GM21390 (cell line): ENCODE data around the gene RABGGTA.

ENCODE experiments used
- ATAC-seq: cut with Tn5 transposase; IDR thresholded peaks from one replicate; pipeline ENCODE4 v1.9.1; 2021; ENCODE audit not compliant: unreplicated experiment

Gene RABGGTA, protein sequence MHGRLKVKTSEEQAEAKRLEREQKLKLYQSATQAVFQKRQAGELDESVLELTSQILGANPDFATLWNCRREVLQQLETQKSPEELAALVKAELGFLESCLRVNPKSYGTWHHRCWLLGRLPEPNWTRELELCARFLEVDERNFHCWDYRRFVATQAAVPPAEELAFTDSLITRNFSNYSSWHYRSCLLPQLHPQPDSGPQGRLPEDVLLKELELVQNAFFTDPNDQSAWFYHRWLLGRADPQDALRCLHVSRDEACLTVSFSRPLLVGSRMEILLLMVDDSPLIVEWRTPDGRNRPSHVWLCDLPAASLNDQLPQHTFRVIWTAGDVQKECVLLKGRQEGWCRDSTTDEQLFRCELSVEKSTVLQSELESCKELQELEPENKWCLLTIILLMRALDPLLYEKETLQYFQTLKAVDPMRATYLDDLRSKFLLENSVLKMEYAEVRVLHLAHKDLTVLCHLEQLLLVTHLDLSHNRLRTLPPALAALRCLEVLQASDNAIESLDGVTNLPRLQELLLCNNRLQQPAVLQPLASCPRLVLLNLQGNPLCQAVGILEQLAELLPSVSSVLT

DNA sequence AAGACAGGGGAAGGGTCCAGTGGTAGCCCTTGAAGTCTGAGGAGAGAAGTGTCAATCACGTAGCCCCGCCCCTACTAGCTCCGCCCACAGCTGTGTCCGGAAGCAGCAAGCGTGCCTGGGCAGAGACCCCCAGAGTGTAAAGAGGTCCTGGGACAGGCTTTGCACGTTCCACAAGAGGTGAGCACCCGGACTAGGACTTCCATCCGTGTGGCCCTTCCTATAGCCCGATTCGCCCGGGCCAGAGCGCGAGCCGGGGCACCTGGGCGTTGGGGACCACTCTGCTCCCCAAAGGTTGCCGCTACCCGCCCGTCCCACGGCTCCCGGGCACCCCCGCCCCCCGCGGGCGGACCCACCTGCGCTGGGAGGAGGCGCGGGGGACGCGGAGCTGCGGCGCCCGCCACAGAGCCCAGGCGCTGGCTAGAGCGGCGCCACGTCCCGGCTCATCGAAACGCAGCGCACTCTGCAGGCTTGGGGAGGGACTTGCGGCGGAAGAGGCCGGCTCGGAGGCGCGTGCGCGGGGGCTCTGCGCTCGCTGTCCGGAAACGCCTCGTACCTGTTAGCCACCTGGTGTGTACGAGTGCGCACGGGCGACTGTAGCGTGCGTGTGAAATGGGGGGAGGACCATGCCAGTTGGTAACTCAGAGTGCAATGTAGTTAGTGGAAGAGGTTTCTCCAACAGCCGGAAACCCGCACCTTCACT is at the start of gene RABGGTA:
TSS of gene RABGGTA (minus strand) at position 464 of the 700 bp plus-strand sequence. CDS start 482 bp downstream, outside the sequence.
- peak; percentile 86 for ATAC-seq

DNA sequence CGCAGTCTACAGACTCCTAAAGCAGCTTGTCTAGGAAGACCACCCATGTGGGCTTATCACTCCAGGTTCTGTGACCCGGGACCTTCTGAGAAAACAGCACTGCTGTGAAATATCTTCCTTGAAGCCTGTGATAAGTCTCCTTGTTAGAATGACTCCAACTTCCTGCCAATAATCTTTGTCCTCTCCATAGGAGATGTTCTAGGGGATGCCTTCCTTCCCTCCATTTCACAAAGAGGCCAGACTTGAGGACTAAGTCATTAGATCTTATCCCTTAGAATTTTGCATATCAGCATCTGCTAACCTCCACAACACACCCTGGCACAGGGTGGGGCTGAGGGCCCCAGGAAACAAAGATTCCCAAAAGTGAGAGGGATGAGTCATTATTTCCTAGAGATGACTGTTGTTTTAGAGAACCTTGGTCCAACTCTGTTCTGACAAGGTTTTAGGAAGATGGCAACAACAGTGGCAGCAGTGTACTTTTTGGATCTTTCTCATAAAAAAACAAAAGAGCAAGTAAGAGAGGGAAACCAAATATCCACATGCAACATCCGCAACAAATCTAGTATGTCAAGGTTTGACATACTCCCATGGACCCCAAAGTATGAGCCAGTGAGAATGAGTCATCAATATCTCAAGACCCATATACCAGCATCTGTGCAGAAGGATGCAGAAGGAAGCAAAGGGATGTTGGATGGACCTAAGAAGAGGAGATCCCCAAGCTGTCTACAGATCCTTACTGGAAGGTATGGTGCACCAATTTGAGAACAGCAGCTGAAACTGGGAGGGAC is 45.9 kb upstream of the RABGGTA start:
- ATAC-seq: no peak

DNA sequence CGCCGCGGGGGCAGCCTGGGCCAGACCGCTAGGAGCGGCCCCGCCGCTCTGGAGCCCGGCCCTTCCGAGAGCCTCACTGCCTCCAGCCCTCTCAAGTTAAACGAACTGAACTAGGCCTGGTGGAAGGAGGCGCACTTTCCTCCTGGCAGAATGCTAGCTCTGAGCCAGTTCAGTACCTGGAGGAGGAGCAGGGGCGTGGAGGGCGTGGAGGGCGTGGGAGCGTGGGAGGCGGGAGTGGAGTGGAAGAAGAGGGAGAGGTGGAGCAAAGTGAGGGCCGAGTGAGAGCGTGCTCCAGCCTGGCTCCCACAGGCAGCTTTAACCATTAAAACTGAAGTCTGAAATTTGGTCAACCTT is 45.2 kb upstream of the RABGGTA start:
- no peak for ATAC-seq

DNA sequence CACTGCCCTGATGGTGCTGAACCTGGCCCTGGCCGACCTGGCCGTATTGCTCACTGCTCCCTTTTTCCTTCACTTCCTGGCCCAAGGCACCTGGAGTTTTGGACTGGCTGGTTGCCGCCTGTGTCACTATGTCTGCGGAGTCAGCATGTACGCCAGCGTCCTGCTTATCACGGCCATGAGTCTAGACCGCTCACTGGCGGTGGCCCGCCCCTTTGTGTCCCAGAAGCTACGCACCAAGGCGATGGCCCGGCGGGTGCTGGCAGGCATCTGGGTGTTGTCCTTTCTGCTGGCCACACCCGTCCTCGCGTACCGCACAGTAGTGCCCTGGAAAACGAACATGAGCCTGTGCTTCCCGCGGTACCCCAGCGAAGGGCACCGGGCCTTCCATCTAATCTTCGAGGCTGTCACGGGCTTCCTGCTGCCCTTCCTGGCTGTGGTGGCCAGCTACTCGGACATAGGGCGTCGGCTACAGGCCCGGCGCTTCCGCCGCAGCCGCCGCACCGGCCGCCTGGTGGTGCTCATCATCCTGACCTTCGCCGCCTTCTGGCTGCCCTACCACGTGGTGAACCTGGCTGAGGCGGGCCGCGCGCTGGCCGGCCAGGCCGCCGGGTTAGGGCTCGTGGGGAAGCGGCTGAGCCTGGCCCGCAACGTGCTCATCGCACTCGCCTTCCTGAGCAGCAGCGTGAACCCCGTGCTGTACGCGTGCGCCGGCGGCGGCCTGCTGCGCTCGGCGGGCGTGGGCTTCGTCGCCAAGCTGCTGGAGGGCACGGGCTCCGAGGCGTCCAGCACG is 44.6 kb upstream of the RABGGTA start:
- ATAC-seq: no peak

DNA sequence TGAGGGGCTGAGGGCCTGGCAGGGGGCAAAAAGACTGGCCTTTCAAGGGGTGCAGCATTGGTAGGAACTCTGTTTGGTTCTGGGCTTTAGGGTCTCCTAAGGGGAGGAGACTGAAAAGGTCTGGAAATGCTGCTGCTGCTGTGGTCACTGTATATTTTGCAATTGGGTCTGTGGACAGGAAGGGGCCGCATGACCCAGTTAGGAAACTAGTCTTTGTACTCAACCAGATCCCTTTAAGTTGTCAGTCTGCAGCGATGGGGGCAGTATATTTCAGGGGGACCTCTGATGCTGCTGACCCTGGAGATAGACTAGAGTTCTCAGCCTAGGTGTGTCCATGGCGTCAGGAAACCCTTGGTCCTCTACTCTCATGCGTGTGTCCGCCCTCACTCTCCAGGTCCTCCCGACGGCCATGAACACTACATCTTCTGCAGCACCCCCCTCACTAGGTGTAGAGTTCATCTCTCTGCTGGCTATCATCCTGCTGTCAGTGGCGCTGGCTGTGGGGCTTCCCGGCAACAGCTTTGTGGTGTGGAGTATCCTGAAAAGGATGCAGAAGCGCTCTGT is 43.9 kb upstream of the RABGGTA start:
- ATAC-seq: no peak

DNA sequence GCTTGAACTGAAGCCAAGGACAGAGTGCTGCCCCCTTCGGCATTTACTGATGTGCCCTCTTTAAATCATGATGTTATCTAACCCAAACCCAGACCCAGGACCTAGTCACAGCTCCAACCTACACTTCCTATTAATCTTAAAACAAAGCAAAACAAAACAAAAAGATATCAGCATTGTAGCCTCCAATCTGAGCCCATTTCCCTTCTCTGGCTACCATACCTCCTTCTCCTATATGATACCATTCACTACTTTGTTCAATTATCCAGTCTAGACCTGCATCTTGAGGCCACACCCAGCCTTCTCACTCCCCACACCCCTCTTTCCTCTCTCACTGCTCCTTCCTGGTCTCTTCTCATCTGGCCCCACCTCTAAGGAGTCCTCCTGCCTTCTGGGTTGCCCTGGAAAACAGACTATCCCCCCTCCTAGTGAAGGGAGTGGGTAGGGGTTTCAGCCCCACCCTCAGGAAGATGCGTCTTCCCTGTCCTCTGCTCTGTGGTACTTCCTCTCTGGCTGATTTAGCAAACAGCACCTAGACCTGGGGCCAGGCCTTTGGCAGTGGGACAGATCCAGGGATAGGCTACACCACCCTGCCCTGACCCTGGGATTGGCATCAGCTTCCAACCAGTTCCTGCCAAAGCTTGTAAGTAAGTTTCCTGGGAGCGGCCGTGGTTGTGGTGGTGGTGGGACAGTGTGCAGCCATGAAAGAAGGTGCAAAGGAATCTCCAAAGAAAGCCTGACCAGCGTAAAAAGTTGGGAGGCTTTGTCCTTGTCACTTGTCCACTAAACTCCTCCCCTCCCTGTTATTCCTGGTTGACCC is 43.2 kb upstream of the RABGGTA start:
- no peak for ATAC-seq

DNA sequence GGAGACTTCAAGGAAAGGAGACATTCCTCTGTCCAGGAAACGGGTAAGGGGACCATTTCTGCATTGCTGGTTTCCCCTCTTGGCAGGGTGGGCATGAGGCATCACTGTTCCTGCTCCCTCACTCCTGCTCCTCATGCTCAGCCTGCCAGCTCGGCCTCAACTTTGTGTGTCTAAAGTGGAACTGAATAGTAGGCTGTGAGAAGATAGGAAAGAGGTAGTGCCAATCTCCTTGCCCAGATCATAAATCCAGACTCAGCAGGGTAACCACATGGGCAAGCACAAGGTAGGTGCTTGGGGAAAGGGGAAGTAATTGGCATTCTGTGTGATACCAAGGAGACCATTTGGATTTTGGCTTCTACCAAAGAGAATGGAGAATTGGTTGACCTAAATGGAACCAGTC is 42.5 kb upstream of the RABGGTA start:
- no peak for ATAC-seq

DNA sequence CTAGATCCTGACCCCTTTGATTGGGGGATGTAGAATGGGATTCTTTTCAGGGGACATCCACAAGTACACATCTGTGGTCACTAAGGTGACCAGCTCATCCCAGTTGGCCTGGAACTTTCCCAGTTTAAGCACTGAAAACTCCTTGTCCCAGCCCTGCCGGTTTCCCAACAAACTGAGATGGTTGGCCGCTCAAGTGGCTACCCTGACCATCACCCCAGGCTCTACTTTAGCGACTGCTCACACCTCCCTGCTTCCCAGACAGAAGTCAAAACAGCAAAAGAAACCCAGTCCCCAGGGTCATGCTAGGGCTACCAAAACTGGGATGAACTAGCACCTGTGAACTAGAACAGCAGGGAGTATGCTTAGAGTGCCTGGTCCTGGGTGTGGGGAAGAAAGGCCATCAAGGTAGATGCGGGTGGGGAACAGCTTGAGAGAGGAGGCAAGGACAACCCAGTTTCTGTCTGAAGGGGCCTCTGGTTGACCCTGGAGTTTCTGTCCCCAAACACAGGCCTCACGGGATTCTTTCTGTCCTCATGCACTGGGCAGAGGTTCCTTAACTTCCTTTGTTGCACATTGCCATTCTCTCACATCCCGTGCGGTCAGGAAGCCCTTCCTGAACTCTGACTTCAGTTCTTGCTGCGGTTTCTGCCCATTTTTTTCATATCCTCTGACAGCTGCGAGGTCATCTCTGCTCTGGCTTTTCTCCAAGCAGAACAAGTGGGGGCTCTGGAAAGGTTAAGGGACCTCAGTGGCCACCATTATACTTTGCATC is 41.5 kb upstream of the RABGGTA start:
- no peak for ATAC-seq

DNA sequence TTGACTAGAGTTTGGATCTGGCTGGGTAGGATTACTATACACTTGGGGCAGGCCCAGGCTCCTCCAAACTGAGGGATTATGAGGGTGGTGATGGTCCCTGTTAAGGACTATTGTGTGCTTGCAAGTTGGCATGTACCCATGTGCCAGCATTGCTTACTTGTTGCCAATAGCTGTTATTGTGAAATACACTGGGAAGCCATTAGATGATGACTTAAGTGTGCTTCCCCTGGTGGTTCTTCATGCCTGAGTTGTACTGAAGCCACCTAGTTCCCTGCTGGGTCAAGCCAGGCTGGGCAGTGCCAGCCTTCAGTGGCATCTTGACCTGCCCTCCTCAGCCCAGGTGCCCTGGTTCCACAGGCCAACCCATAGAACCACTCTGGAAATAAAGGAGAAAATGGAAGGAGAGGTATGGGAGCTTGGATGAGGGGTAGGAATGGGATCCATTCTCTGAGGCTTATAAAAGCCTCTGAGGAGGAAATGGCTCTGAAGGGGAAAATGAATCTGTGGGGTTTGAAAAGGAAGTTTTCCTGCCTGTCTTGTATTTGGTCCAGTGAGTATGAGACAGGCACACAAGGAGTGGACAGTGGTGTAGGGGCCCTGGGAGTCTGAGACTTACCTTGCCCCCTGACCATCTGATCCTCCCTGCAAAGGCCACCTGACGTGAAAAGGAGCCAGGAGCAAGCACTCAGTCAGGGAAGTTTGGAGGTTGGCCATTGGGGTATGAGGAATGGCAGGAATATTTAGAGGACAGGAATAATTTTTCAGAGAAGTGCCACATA is 40.6 kb upstream of the RABGGTA start:
- no peak for ATAC-seq

DNA sequence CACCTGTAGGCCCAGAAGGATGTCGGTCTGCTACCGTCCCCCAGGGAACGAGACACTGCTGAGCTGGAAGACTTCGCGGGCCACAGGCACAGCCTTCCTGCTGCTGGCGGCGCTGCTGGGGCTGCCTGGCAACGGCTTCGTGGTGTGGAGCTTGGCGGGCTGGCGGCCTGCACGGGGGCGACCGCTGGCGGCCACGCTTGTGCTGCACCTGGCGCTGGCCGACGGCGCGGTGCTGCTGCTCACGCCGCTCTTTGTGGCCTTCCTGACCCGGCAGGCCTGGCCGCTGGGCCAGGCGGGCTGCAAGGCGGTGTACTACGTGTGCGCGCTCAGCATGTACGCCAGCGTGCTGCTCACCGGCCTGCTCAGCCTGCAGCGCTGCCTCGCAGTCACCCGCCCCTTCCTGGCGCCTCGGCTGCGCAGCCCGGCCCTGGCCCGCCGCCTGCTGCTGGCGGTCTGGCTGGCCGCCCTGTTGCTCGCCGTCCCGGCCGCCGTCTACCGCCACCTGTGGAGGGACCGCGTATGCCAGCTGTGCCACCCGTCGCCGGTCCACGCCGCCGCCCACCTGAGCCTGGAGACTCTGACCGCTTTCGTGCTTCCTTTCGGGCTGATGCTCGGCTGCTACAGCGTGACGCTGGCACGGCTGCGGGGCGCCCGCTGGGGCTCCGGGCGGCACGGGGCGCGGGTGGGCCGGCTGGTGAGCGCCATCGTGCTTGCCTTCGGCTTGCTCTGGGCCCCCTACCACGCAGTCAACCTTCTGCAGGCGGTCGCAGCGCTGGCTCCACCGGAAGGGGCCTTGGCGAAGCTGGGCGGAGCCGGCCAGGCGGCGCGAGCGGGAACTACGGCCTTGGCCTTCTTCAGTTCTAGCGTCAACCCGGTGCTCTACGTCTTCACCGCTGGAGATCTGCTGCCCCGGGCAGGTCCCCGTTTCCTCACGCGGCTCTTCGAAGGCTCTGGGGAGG is 39.5 kb upstream of the RABGGTA start, which contains the start of gene LTB4R:
TSS of gene LTB4R (plus strand) at position 857 of the 959 bp plus-strand sequence. CDS start 4,150 bp downstream, outside the sequence.
- peak; percentile 53 for ATAC-seq

DNA sequence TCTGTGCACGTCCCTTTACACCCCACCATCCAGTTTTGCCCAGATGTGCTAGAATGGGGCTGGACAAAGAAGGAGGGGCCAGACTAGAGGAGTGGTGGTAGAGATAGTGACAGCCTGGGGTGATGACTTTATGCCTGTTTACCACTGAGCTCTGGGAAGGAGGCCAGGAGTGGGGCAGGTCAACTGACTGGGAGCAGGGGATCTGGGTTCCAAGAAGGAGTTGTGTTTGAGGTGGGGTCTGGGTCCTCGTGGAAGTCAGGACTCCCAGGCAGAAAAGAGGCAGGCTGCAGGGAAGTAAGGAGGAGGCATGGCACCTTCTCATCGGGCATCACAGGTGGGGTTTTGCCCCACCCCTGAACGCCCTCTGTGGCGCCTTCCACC is 38.9 kb upstream of the RABGGTA start:
- ATAC-seq: no peak

DNA sequence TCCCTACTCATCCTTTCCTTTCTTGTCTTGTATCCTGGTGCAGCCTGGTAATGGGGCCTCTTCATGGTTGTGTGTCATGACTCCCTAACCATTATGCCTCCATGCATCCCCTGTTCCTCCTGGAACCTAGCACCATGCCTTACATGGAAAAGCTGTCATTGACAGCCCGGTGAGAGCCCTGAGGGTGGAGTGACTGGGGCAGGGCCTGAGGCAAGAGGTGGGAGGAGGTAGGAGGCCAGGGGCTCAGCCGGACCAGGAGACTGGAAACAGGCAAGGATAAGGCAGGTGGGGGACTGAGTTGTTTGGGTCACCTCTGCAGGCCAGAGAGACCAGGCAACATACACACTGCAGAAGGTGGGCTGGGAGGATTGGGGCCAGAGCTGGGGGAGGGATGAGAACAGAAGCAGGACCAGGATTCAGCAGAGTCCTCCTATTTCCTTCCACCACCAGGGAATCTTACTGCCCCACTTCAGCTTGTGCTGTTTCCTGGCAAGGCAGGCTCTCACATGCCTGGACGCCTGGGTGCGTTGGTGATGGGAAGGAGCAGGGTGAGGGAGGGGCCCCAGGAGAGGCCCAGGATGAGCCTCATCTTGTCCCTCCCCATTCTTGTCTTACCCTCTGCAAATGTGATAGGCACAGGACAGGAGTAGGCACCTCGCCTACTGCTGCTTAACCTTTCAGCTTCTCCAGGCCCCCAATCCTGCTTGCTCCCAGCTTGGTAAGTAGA is 38.3 kb upstream of the RABGGTA start, which contains the start of gene LTB4R2:
TSS of gene LTB4R2 (plus strand) at position 603 of the 727 bp plus-strand sequence. CDS start 525 bp downstream, outside the sequence.
- no peak for ATAC-seq

DNA sequence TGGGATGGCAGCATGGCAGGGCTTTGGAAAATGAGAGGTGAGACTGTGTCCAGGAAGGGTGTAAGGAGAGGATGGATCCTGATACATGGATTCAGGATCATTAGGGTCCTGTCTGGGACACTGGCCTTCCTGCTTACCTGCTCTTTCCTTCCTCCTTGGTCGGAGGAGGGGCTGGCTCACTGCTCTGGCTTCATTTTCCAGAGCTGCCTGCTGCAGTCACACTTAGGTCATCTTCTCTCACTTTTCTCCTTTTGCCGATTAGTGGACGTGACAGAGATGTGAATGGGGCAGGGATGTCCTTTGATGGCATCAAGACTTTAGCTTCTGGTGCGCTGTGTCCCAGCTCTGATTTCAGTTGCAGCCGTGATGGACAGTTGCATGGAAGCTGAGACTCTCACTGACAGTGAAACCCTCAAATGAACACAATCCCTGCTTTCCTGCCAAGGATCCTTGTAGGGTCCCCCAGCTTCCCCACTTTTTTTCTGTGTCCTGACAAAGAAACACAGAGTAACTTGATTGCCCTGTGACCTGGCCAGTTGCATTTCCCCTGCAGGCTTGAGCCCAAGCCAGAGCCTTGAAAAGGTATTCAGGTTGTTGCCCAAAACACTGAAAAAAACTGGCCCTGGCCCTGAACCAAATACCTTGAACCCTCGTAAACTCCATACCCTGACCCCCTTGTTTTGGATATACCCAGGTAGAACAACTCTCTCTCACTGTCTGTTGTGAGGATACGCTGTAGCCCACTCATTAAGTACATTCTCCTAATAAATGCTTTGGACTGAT is 37.1 kb upstream of the RABGGTA start:
- ATAC-seq: no peak

DNA sequence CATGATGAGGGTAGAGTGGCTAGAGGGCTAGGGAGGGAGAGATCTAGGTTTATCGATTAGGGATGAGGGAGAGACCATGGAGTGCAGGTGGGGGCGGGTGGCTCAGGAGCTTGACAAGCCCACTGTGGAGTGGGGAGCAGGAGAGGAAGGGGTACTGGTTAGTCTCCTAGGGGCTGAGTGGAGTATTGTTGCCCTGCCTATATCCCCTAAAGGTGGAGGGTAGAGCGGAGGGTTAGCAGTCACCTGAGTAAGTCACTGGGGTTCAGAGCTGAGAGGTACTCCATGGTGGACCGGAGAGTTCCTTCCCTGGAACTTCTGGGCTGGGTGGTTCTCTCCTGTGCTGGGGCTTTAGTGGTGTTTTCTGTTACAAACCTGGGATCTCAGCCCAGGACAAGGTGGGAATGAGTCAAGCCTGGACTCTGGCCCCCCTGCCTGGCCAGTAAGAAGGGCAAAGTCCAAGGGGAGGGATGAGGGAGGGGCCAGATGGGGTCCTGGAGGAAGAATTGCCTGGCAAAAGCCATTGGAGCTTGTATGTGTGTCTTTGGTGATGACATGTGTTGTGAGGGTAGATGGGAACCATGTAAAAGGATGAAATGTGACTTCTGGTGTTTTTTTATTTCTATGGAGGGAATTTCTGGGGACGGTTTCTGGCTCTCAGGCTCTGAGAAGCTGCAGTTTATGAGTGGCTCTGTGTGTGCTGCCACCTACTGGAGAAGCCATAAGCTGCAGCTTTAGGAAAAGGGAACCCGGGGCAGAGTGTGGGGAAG is 36.4 kb upstream of the RABGGTA start, which contains the start of gene CIDEB:
TSS of gene CIDEB (minus strand) at position 403 of the 767 bp plus-strand sequence. CDS start at position 284, 119 bp downstream.
- no peak for ATAC-seq
